HT1080 (cell line): ENCODE results near the gene PAQR9. TPM values are rescaled to one million over a fixed set of nuclear protein-coding genes. Genes with fewer than 3 reads are reported as not detected.

Experiments
- DNase-seq: peaks from one replicate; pipeline ENCODE4 v3.0.0-alpha.2; 2015; ENCODE audit warnings: low read depth
- small RNA-seq: library from RNA; depleted of rRNA; stranded (forward); fragments of <200 nt; gene quantifications from one replicate; pipeline ENCODE3, GENCODE V24; 2014
- total RNA-seq: library from RNA; depleted of rRNA; stranded (reverse); fragments of >200 nt; shearing (Covaris generic); gene quantifications from 2 replicates; pipeline ENCODE4 v1.2.3, GENCODE V29; 2014; rRNA removed

The PAQR9 gene
- total RNA-seq, 1 experiment from 2014 or later = not detected

GRCh38 chr3:142916605-142917004, 46.9 kb downstream of the PAQR9 start:
- DNase-seq = no peak

GRCh38 chr3:142915636-142916035, 47.8 kb downstream of the PAQR9 start:
- DNase-seq = no peak

GRCh38 chr3:142914286-142914811, 49.1 kb downstream of the PAQR9 start:
- DNase-seq = no peak

GRCh38 chr3:142913432-142913831, 50.0 kb downstream of the PAQR9 start:
- DNase-seq = no peak

GRCh38 chr3:142912402-142913172, 50.9 kb downstream of the PAQR9 start:
- no peak for DNase-seq

Small RNA genes lying within 50 kb of the gene (small RNA-seq; reads per million reads assigned to genes)
- not detected for gene AC021074.2

Other genes with a start within 250 kb of the PAQR9 start
- gene TRPC1, start 239.6 kb downstream of the PAQR9 start, total RNA-seq = 8.5 and 12.4 TPM in 2 replicates
- 22.7 and 34.1 TPM in 2 replicates for gene PCOLCE2, start 74.6 kb downstream of the PAQR9 start, total RNA-seq
- 96.0 and 124 TPM in 2 replicates for gene U2SURP, start 37.9 kb upstream of the PAQR9 start, total RNA-seq
- gene CHST2, start 156.1 kb upstream of the PAQR9 start, total RNA-seq = 30.9 and 36.9 TPM in 2 replicates